LNCAP (cell line): ENCODE data around the gene MARF1.

Experiments
- TF ChIP-seq, protein P1 (sequence below): fragments of 450-650 bp; IDR thresholded peaks from 2 replicates; pipeline ENCODE4 v1.5.1; 2017; ENCODE audit warnings: mild to moderate bottlenecking

Gene MARF1

DNA sequence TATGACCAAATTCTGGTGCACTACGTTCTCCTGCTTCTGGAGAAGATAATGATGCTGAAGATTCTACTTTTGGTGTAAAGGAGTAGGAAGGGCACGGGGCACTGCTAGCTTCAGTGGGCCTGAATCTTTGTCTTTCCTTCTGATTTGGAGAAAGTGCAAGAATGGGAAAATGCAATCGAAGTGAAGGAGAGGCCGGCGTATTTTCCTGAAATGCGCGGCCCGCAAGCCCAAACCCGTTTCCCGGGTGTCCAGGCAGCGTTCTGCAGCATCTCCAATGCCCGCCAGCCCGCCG lies 6.7 kb upstream of the MARF1 start:
- TF ChIP-seq, protein P1, sequence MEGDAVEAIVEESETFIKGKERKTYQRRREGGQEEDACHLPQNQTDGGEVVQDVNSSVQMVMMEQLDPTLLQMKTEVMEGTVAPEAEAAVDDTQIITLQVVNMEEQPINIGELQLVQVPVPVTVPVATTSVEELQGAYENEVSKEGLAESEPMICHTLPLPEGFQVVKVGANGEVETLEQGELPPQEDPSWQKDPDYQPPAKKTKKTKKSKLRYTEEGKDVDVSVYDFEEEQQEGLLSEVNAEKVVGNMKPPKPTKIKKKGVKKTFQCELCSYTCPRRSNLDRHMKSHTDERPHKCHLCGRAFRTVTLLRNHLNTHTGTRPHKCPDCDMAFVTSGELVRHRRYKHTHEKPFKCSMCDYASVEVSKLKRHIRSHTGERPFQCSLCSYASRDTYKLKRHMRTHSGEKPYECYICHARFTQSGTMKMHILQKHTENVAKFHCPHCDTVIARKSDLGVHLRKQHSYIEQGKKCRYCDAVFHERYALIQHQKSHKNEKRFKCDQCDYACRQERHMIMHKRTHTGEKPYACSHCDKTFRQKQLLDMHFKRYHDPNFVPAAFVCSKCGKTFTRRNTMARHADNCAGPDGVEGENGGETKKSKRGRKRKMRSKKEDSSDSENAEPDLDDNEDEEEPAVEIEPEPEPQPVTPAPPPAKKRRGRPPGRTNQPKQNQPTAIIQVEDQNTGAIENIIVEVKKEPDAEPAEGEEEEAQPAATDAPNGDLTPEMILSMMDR: no peak

DNA sequence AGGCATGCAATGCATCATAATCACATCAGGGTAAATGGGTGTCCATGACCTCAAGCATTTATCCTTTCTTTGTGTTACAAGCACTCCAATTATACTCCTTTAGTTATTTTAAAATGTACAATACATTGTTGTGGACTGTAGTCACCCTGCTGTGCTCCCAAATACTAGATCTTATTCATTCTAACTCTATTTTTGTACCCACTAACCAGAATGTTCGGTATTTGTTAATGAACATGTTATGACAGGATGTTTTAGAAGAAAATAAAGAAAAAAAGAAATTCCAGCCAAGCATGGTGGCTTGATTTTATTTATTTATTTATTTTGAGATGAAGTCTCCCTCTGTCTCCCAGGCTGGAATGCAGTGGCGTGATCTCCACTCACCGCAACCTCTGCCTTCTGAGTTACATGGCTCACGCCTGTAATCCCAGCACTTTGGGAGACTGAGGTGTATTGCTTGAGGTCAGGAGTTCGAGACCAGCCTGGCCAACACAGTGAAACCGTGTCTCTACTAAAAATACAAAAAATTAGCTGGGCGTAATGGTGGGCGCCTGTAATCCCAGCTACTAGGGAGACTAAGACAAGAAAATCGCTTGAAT lies 5.3 kb upstream of the MARF1 start:
- TF ChIP-seq, protein P1: no peak

DNA sequence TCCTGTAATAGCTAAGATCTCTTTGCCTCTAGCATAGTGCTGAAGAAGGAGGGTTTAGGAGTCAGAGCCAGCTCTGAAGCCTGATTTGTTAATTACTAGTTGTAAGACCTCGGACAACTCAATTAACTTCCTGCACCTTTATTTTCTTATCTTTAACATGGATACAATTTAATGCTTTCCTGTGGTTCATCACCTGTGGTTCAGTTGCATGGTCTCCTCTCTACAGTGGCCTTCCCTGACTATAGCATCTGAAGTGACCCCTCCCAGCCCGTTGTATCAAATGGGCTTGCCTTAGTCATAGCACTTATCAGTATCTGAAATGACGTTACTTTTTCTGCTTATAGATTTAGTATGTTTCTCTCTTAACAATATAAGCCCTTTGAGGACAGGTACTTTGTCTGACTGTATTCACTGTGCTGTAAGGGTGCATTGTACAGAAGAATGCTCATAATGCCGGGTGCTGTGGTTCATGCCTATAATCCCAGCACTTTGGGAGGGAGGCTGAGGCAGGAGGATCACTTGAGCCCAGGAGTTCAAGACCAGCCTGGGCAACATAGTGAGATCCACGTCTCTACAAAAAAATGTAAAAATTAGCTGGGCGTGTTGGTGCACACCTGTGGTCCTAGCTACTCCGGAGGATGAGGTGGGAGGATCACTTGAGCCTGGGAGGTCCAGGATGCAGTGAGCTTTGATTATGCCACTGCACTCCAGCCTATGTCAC lies 4.5 kb upstream of the MARF1 start:
- TF ChIP-seq, protein P1: no peak

DNA sequence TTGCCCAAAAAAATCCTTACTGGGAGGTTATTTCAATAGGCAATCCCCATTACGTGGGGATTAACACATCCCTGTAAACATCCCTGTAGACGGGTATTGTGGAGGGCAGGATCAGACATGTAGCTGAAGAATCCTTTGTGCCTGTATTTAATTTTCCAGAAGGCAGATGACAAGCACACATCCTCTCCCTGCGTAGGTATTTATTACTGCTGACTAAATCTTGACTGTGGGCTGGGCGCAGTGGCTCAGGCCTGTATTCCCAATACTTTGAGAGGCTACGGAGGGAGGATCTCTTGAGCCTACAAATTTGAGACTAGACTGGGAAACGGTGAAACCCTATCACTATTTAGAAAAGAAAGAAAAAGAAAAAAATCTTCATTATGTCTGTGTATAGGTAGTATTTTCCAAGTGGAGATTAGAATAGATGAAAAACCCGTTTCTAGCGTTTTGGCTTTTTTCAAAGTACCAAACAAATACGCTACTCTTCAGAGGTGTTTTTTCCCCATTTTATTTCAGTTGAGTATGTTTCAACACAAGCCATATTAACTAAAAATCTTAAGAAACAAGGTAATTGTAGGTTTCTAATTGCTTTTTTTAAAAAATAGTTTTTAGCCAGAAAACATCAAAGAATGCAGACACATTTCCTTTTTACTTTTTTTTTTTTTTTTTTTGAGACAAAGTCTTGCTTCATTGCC lies 1.5 kb upstream of the MARF1 start:
- TF ChIP-seq, protein P1: no peak

DNA sequence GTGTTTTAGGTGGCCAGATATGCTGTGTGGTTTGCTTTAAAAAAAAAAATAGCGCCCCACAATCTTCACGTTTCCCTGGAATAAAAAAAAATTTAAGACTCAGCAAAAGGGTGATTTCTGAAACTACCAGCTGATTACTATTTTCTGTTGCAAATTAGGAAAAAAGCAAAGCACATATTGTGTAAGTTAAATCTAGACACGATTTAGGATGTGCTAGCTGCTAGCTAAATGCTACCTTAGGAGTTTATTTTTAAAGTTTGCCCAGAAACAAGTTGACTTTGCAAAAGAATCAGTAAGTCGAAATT lies 944 bp upstream of the MARF1 start:
- TF ChIP-seq, protein P1: no peak

DNA sequence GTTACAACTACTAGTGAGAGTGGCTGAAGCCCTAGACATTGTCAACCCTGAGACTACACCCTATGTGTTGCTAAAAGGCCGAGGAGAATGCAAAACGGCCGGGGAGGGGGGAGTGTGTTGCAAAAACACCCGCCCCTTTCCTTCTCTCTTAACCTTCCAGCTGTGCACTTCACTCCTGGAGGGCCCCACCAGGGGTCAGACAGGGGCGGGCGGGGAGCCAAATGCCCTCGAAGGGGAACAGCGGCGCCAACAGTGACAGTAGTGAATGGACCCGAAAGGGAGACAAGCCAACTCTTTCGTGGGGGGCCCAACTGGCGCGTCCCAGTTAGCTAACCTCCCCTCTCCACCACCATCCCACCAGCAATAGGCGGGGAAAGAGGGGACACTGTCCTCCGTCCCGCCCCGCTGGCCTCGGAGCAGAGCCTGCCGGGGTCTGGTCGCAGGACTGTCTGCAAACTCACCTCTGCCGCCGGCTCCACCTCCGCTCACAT lies 352 bp downstream of the MARF1 start:
- TF ChIP-seq, protein P1: no peak

DNA sequence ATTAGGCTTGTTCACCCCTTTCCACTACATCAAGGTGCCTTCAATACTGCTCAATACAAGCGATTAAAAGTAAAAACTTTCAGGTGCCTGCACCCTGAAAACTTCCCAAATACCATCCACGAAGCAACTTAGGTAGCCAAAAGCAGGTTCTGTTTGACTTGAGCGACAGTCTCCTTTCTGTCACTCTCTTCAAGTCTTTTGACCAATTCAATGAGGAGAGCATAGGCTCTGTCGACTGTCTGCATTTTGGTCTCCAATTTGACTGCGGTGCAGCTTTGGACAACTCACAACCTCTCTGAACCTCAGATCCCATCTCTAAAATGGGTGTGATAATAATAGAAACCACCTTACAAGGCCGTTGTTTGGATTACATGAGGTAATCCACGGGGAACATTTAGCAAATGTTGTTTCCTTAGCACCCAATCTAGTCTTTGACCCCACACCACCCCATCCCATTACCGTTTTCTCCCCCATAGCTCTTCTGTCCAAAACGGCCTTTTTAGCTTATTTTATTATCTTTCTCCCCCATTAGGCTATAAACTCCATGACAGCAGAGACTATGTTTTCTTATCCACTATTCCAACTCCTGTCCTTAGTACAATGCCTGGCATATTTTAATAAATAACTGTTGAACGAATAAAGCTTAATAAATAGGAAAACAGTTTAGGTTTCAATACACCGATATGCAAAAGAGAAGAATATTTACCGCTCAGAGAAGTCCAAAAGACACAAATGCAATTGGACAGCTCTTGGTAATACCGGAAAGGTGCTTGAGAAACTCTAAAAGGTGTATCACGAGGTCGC lies 999 bp downstream of the MARF1 start:
- TF ChIP-seq, protein P1: no peak
